K562 (cell line): ENCODE data around the gene CLEC4E. TPM values are rescaled to one million over a fixed set of nuclear protein-coding genes. Genes with fewer than 3 reads are reported as not detected.

ENCODE experiments used
- ATAC-seq: fragments of 200-7000 bp; cut with Tn5 transposase; 3 replicates; pipeline ENCODE4 v1.9.1; 2020; ENCODE audit warnings: moderate library complexity
- BruUV-seq: library from RNA; stranded (reverse); fragments of 400-500 nt; replicated peaks from 2 replicates; lab custom pipeline; 2021; lab: Mats Ljungman, UMichigan
- CTCF ChIA-PET: fragments of 300-600 bp; formaldehyde crosslinking; extraction: SDS; loops from one replicate; lab custom pipeline; 2021; ENCODE audit warnings: low intra/inter-chr PET ratio; lab: Yijun Ruan, JAX
- POLR2A ChIA-PET: fragments of 300-600, 350-650 bp; sonication (Branson Sonifier 250); formaldehyde crosslinking; extraction: SDS; loops from one replicate; lab custom pipeline; 2021; ENCODE audit warnings: antibody characterized with exemption, inconsistent platforms; lab: Yijun Ruan, JAX
- DNase-seq, 4 experiments: peaks; one replicate each; pipeline versions ENCODE4 v3.0.0 to v3.0.0-alpha.2; 2011 to 2018; ENCODE audit warnings: low spot score in 3 of 4, mixed read lengths in 3 of 4; ENCODE audit errors: extremely low read depth in 1 of 4
- FAIRE-seq: peaks from 2 replicates; lab custom pipeline; 2011; peaks lifted over from hg19 to GRCh38; lab: Jason Lieb, UNC
- H2AFZ ChIP-seq: 2 replicates; pipeline ENCODE4 v1.6.0; 2011; ENCODE audit warnings: low read depth, low read length, control low read depth, inconsistent platforms
- H3K27ac ChIP-seq: fragments of 200-600 bp; 3 replicates; pipeline ENCODE4 v1.8.0; 2011; ENCODE audit warnings: low read depth, mild to moderate bottlenecking, control low read depth, inconsistent platforms, low read length, moderate library complexity, mixed read lengths; ENCODE audit errors: extremely low read depth
- H3K27me3 ChIP-seq, 2 experiments: fragments of 300-600 bp in 1 of 2; 2 replicates in 1 of 2; 3 replicates in 1 of 2; pipeline versions ENCODE4 v1.6.0 to v1.8.0; 2011; ENCODE audit warnings: inconsistent platforms in 2 of 2, low read length in 2 of 2, mild to moderate bottlenecking in 1 of 2, mixed read lengths in 1 of 2, moderate library complexity in 1 of 2; ENCODE audit not compliant: control insufficient read depth in 2 of 2, insufficient read depth in 2 of 2
- H3K36me3 ChIP-seq: fragments of 300-600 bp; 3 replicates; pipeline ENCODE4 v1.8.0; 2011; ENCODE audit warnings: mild to moderate bottlenecking, low read length, inconsistent platforms; ENCODE audit not compliant: control insufficient read depth, insufficient read depth
- H3K4me1 ChIP-seq, 2 experiments: fragments of 200-600 bp in 1 of 2; replicated peaks in 1 of 2; 2 replicates in 1 of 2; 3 replicates in 1 of 2; pipeline versions ENCODE4 v1.5.1 to v1.8.0; 2011; ENCODE audit warnings: inconsistent platforms in 2 of 2, low read length in 2 of 2, mild to moderate bottlenecking in 1 of 2, mixed read lengths in 1 of 2, moderate library complexity in 1 of 2; ENCODE audit not compliant: control insufficient read depth in 2 of 2, insufficient read depth in 2 of 2
- H3K4me2 ChIP-seq: 2 replicates; pipeline ENCODE4 v1.6.1; 2011; ENCODE audit warnings: low read length, control low read depth, inconsistent platforms, mixed read lengths; ENCODE audit not compliant: insufficient read depth
- H3K4me3 ChIP-seq: fragments of 200-600 bp; sonication (generic), shearing (Covaris generic); 2 replicates; pipeline ENCODE4 v1.5.1; 2016; ENCODE audit warnings: control low read depth, inconsistent platforms
- H3K79me2 ChIP-seq: fragments of 200-600 bp; 3 replicates; pipeline ENCODE4 v1.8.0; 2011; ENCODE audit warnings: low read length, inconsistent platforms; ENCODE audit not compliant: control insufficient read depth, insufficient read depth
- H3K9ac ChIP-seq, 2 experiments: 2 replicates each; pipeline versions ENCODE4 v1.6.0 to v1.6.1; 2011; ENCODE audit warnings: low read depth in 2 of 2, low read length in 2 of 2, control low read depth in 1 of 2, inconsistent platforms in 1 of 2, mild to moderate bottlenecking in 1 of 2, mixed read lengths in 1 of 2; ENCODE audit not compliant: insufficient read depth in 1 of 2
- H3K9me1 ChIP-seq: one replicate; pipeline ENCODE4 v1.6.0; 2011; ENCODE audit warnings: inconsistent platforms, mild to moderate bottlenecking, low read length, moderate library complexity; ENCODE audit not compliant: control insufficient read depth, insufficient read depth
- H3K9me3 ChIP-seq: replicated peaks from 2 replicates; pipeline ENCODE4 v1.5.1; 2011; ENCODE audit warnings: low read depth, low read length, inconsistent platforms; ENCODE audit not compliant: control insufficient read depth, insufficient read depth
- H4K20me1 ChIP-seq: replicated peaks from 2 replicates; pipeline ENCODE4 v1.6.1; 2011; ENCODE audit warnings: low read length, inconsistent platforms, mixed read lengths; ENCODE audit not compliant: control insufficient read depth, insufficient read depth
- BRCA1 ChIP-seq, 2 experiments: fragments of 450-650 bp in 1 of 2; sonication (generic) in 1 of 2; formaldehyde crosslinking in 1 of 2; IDR thresholded peaks; 2 replicates each; pipeline versions ENCODE4 v1.5.0 to v1.6.1; 2017 to 2020; ENCODE audit warnings: mild to moderate bottlenecking in 1 of 2, missing genetic modification reagents in 1 of 2
- EZH2 ChIP-seq: IDR thresholded peaks from 2 replicates; pipeline ENCODE4 v1.6.1; 2012; ENCODE audit warnings: low read depth, mild to moderate bottlenecking, inconsistent platforms, low read length, borderline replicate concordance
- GMEB1 ChIP-seq: fragments of 250-450 bp; sonication (Bioruptor Pico); IDR thresholded peaks from 2 replicates; pipeline ENCODE4 v1.4.0; 2020; ENCODE audit warnings: mild to moderate bottlenecking
- NFIC ChIP-seq: fragments of 450-650 bp; IDR thresholded peaks from 2 replicates; pipeline ENCODE4 v1.6.1; 2017; ENCODE audit warnings: mild to moderate bottlenecking, inconsistent platforms
- NFXL1 ChIP-seq: fragments of 450-650 bp; formaldehyde crosslinking; IDR thresholded peaks from 2 replicates; pipeline ENCODE4 v1.4.0; 2021; ENCODE audit warnings: mild to moderate bottlenecking
- POU5F1 ChIP-seq: fragments of 150-350 bp; IDR thresholded peaks from 2 replicates; pipeline ENCODE4 v1.6.1; 2014; ENCODE audit warnings: borderline replicate concordance, low read length, low read depth, mild to moderate bottlenecking; ENCODE audit not compliant: partially characterized antibody
- SRF ChIP-seq, 2 experiments: fragments of 250-450, 450-650 bp in 1 of 2; sonication (Bioruptor Pico) in 1 of 2; sonication (generic) in 1 of 2; formaldehyde crosslinking; IDR thresholded peaks; 2 replicates each; pipeline versions ENCODE4 v1.5.0 to v1.5.1; 2020 to 2022; ENCODE audit warnings: mild to moderate bottlenecking in 1 of 2, missing genetic modification reagents in 1 of 2
- WGBS: fragments of 100-300 bp; shearing (Covaris generic); methylation state at CpG from one replicate; pipeline ENCODE4 v1.1.6; 2016; ENCODE audit warnings: low coverage, mixed read lengths; ENCODE audit not compliant: insufficient coverage; ENCODE audit errors: missing lambda C conversion rate; 5-methylcytosine and 5-hydroxymethylcytosine counted together
- in situ Hi-C: fragments of 300-500 bp; cut with MboI; formaldehyde crosslinking; loops from 4 replicates; pipeline ENCODE4 v1.15.0; 2018; ENCODE audit warnings: inconsistent platforms, mixed read lengths
- intact Hi-C: fragments of 100-400 bp; cut with micrococcal nuclease; formaldehyde crosslinking; loops from 2 replicates; pipeline ENCODE4 v1.14.2; 2022
- polyA plus RNA-seq, 8 experiments: library from polyadenylated mRNA; depleted of rRNA in 4 of 8; stranded (reverse) in 5 of 8; unstranded in 3 of 8; fragments of >200 nt; fragmentation: Nextera tagmentation in 2 of 8; fragmentation: Illumina TruSeq in 1 of 8; extraction: Ambion mirVana in 2 of 8; extraction: Trizol in 1 of 8; gene quantifications; 2 replicates each; pipeline versions ENCODE4 v1.2.1 to v1.2.3, GENCODE V29; 2011 to 2014; ENCODE audit warnings: inconsistent platforms in 1 of 8, missing spikeins in 1 of 8
- total RNA-seq, 7 experiments: library from RNA; depleted of rRNA in 6 of 7; stranded (reverse); fragments of >200 nt in 6 of 7; fragmentation: Illumina TruSeq in 2 of 7; extraction: Trizol in 2 of 7; gene quantifications; 2 replicates each; pipeline versions ENCODE4 v1.2.1 to v1.2.3, GENCODE V29; 2011 to 2021; ENCODE audit warnings: low replicate concordance in 1 of 7

The CLEC4E gene
- total and polyA plus RNA-seq, 9 of the 15 experiments (the other 6 are each of a cell fraction or from before 2014, with no cell fraction given) = not detected

- no peak for DNase-seq
- H2AFZ ChIP-seq = no peak overlapping the region
- in situ Hi-C loops = no loop called here
- ChIA-PET POLR2A (no interaction called here), CTCF (no interaction called here)
- H3K79me2 ChIP-seq = no peaks in the 10 kb centered on the region
- no peak overlapping the region for H3K4me3 ChIP-seq
- H3K9ac ChIP-seq = no peak overlapping the region
- no peaks in the 10 kb centered on the region for H3K9me1 ChIP-seq
- no peaks in the 10 kb centered on the region; a peak in 1 of 5 replicates for H3K4me1 ChIP-seq
- no TSS peak for BruUV-seq
- H3K4me2 ChIP-seq = no peak overlapping the region
- H3K27me3 ChIP-seq = peaks cover 0 to 2% of the 10 kb centered on the region in 2 experiments; a peak in 1 of 5 replicates
- H3K9me3 ChIP-seq = no peaks in the 10 kb centered on the region
- H4K20me1 ChIP-seq = no peaks in the 10 kb centered on the region
- H3K27ac ChIP-seq = no peak overlapping the region
- H3K36me3 ChIP-seq = no peaks in the 10 kb centered on the region
- 1% methylated on average over 11 of the region's 11 CpGs for WGBS
- intact Hi-C loops = no loop called here
- ATAC-seq = no peak
- no peak for FAIRE-seq
- TF ChIP-seq SRF (CRISPR knock-in tag; IDR thresholded peaks at IDR 0.05) (no peak), NFXL1 (no peak), NFIC (no peak), BRCA1 (IDR thresholded peaks at IDR 0.05) (no peak), BRCA1 (CRISPR knock-in tag; IDR thresholded peaks at IDR 0.05) (no peak), GMEB1 (no peak), EZH2 (no peak), POU5F1 (no peak)
These were observed 19.0 kb upstream of the CLEC4E start for GRCh38 chr12:8559676-8560075.
